ENCODE measurements around the gene FPR3. TPM values are rescaled to one million over a fixed set of nuclear protein-coding genes. Genes with fewer than 3 reads are reported as not detected.
"Not testable (repeated sequence)": the region's sequence is repeated elsewhere in the genome, so short reads cannot be mapped to it uniquely, and the experiment has no call there.

Gene FPR3
- polyA plus RNA-seq, 1 of the 3 experiments (the other 2 are of a cell fraction): 0.02 TPM

DNA sequence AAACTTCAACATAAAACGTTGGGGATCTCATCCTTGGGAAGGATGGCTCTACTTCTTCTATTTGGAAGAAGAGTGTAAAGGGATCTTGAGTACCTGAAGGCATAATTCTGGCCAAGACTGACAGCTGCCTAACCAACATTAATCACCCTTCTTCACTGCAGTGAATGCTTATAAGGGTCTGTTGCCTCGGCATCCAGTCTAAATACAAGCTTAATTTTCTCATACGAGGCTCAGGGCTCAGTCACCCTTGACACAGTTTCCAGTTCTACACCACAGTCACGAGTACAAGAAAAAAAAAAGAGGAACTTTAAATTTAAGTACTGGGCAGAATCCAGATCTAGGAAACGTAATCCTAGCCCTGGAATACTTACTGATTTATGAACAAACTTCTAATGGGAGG is 9.0 kb downstream of the FPR3 start (continued):
- TF ChIP-seq RXRA (IDR thresholded peaks at IDR 0.05; ENCODE audit: borderline replicate concordance, low read depth) (no peak), SMC3 (IDR thresholded peaks at IDR 0.05; ENCODE audit: low read depth, low read length) (no peak), NRF1 (IDR thresholded peaks at IDR 0.05; ENCODE audit: low read depth, low read length) (no peak), RFX5 (IDR thresholded peaks at IDR 0.05; ENCODE audit: low read length) (no peak), GATA2 (CRISPR knock-in tag; IDR thresholded peaks at IDR 0.05) (no peak), ELF1 (IDR thresholded peaks at IDR 0.05) (no peak)
- TF ChIP-seq, protein P1, sequence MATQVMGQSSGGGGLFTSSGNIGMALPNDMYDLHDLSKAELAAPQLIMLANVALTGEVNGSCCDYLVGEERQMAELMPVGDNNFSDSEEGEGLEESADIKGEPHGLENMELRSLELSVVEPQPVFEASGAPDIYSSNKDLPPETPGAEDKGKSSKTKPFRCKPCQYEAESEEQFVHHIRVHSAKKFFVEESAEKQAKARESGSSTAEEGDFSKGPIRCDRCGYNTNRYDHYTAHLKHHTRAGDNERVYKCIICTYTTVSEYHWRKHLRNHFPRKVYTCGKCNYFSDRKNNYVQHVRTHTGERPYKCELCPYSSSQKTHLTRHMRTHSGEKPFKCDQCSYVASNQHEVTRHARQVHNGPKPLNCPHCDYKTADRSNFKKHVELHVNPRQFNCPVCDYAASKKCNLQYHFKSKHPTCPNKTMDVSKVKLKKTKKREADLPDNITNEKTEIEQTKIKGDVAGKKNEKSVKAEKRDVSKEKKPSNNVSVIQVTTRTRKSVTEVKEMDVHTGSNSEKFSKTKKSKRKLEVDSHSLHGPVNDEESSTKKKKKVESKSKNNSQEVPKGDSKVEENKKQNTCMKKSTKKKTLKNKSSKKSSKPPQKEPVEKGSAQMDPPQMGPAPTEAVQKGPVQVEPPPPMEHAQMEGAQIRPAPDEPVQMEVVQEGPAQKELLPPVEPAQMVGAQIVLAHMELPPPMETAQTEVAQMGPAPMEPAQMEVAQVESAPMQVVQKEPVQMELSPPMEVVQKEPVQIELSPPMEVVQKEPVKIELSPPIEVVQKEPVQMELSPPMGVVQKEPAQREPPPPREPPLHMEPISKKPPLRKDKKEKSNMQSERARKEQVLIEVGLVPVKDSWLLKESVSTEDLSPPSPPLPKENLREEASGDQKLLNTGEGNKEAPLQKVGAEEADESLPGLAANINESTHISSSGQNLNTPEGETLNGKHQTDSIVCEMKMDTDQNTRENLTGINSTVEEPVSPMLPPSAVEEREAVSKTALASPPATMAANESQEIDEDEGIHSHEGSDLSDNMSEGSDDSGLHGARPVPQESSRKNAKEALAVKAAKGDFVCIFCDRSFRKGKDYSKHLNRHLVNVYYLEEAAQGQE (IDR thresholded peaks at IDR 0.05; ENCODE audit: low read depth, low read length): no peak
- TF ChIP-seq, protein P2, sequence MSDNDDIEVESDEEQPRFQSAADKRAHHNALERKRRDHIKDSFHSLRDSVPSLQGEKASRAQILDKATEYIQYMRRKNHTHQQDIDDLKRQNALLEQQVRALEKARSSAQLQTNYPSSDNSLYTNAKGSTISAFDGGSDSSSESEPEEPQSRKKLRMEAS (IDR thresholded peaks at IDR 0.05; ENCODE audit: low read depth): no peak

DNA sequence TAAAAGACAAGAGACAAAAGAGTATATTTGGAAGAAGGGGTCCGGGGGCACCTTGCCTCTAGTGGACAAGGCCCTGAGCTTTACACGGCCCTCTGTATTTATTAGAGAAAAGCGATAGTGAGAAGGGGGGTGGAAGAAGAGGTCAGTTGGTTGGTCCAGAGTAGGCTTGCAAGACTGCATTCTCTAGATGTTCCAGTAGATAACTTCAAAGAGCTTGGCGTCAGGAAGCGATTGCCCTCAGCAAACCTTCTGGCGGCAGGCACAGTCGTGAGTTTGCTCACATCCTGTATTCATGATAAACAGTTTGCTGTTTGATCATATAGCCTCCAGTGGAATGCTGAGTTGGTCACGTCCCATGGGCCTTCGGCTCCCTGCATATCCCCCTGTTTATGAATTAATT is 9.8 kb downstream of the FPR3 start:
- H3K4me3 ChIP-seq (ENCODE audit: low read depth in 2 of 2, low read length in 1 of 2); H3K79me2 ChIP-seq (ENCODE audit: insufficient read depth); H3K9me2 ChIP-seq; H3K27me3 ChIP-seq (ENCODE audit: insufficient read depth); H4K20me1 ChIP-seq (ENCODE audit: insufficient read depth); POLR2A ChIA-PET; H3K9me3 ChIP-seq; DNase-seq; H3K36me3 ChIP-seq (replicated peaks in 1 of 2; ENCODE audit: control insufficient read depth in 1 of 2, insufficient read depth in 2 of 2, low read length in 1 of 2); CTCF ChIA-PET: not testable (repeated sequence)
- peak overlapping the region in 1 of 2 experiments; percentile 57; a peak in 2 of 4 replicates for H3K27ac ChIP-seq (ENCODE audit: low read depth in 2 of 2, low read length in 1 of 2)
- H3K9ac ChIP-seq: peak overlapping the region; percentile 35; the same call in 1 of the 2 replicates
- H3K4me2 ChIP-seq: peak overlapping the region; percentile 4
- WGBS (ENCODE audit: low lambda C conversion rate): 16% methylated on average over 9 of the region's 9 CpGs
- peak overlapping the region; percentile 20; the same call in 1 of the 2 replicates for H2AFZ ChIP-seq (ENCODE audit: low read depth)
- peaks cover 3 to 48% of the 10 kb centered on the region in 2 experiments; a peak in 3 of 4 replicates for H3K4me1 ChIP-seq (ENCODE audit: control insufficient read depth in 1 of 2, insufficient read depth in 2 of 2, low read depth in 1 of 2, low read length in 1 of 2)
- H3F3A ChIP-seq (replicated peaks; ENCODE audit: insufficient read depth): peaks cover 52% of the 10 kb centered on the region

DNA sequence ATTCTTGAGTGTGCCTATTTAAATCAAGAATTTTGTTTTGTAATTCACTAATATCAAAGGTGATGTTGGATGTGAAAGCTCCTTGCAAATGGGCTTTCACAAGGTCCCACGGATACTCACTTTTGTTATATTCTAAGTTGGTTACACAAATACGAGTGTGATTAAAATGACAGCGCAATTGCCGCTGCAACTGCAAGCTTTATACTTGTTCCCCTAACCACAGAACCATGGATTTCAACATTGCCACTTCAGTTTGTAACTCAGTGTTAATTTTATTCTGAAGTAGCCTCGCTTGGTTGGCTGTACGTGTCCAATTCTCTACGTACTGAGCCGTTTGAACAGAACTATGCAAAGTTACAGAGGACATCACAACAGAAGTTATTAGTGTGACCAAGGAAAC is 10.4 kb downstream of the FPR3 start:
- peak overlapping the region in 1 of 2 experiments; percentile 57; a peak in 2 of 4 replicates for H3K27ac ChIP-seq (ENCODE audit: low read depth in 2 of 2, low read length in 1 of 2)
- peak overlapping the region; percentile 35 for H3K9ac ChIP-seq
- peaks cover 0 to 45% of the 10 kb centered on the region in 2 experiments; a peak in 3 of 4 replicates for H3K4me1 ChIP-seq (ENCODE audit: control insufficient read depth in 1 of 2, insufficient read depth in 2 of 2, low read depth in 1 of 2, low read length in 1 of 2)
- H3K9me2 ChIP-seq; H3K79me2 ChIP-seq (ENCODE audit: insufficient read depth); CTCF ChIA-PET; H3K4me3 ChIP-seq (ENCODE audit: low read depth in 2 of 2, low read length in 1 of 2); H4K20me1 ChIP-seq (ENCODE audit: insufficient read depth); H3K9me3 ChIP-seq; DNase-seq; POLR2A ChIA-PET; H3K36me3 ChIP-seq (replicated peaks in 1 of 2; ENCODE audit: control insufficient read depth in 1 of 2, insufficient read depth in 2 of 2, low read length in 1 of 2); H3K27me3 ChIP-seq (ENCODE audit: insufficient read depth): not testable (repeated sequence)
- peaks cover 46% of the 10 kb centered on the region for H3F3A ChIP-seq (replicated peaks; ENCODE audit: insufficient read depth)
- peak overlapping the region; percentile 4; the same call in 1 of the 2 replicates for H3K4me2 ChIP-seq
- WGBS (ENCODE audit: low lambda C conversion rate): 37% methylated on average over 8 of the region's 8 CpGs
- H2AFZ ChIP-seq (ENCODE audit: low read depth): peak overlapping the region; percentile 20; the same call in 1 of the 2 replicates

DNA sequence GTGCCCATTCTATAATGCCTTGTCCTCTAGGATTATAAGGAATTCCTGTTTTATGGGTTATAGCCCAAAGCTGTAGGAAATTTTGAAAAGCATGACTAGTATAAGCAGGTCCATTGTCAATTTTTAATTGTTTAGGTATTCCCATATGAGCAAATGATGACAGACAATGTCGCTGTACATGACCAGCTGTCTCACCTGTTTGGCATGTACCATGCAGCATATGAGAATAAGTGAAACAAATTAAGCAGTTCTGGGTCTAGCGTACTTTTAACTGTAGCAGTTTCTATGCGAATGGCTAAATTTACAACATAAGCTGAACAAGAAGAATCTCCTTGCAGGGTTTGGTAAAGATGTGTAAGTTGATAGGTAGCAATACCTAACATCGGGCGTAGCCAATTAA is 11.6 kb downstream of the FPR3 start:
- H3K9me2 ChIP-seq; H3K79me2 ChIP-seq (ENCODE audit: insufficient read depth); H3K4me2 ChIP-seq; H4K20me1 ChIP-seq (ENCODE audit: insufficient read depth); DNase-seq; H3K9me3 ChIP-seq; H3K4me3 ChIP-seq (ENCODE audit: low read depth in 2 of 2, low read length in 1 of 2); H2AFZ ChIP-seq (ENCODE audit: low read depth); H3K36me3 ChIP-seq (replicated peaks in 1 of 2; ENCODE audit: control insufficient read depth in 1 of 2, insufficient read depth in 2 of 2, low read length in 1 of 2); POLR2A ChIA-PET; H3K27me3 ChIP-seq (ENCODE audit: insufficient read depth): not testable (repeated sequence)
- CTCF ChIA-PET: interaction anchor here (0.6 kb wide), 1 partner anchor 33 kb away, joined by 3 read pairs; no protein-coding TSS in a partner anchor
- Histone ChIP-seq H3F3A (replicated peaks; ENCODE audit: insufficient read depth) (peaks cover 36% of the 10 kb centered on the region), H3K4me1 (ENCODE audit: control insufficient read depth in 1 of 2, insufficient read depth in 2 of 2, low read depth in 1 of 2, low read length in 1 of 2) (peaks cover 0 to 39% of the 10 kb centered on the region in 2 experiments; a peak in 2 of 4 replicates), H3K27ac (ENCODE audit: low read depth in 2 of 2, low read length in 1 of 2) (peak overlapping the region in 1 of 2 experiments; percentile 57; a peak in 2 of 4 replicates), H3K9ac (peak overlapping the region; percentile 2; the same call in 1 of the 2 replicates)
- 62% methylated on average over 5 of the region's 5 CpGs for WGBS (ENCODE audit: low lambda C conversion rate)

Measured in SK-N-SH (cell line).